Activated CD4-positive, alpha-beta T cell treated with anti-CD3 and anti-CD28 coated beads, Interleukin-10, Interleukin-2, amounts not matched to agents 100 ng/mL and 50 ng/mL, durations not matched to agents 16 hours and 8 hours (primary cell): ENCODE data around the gene UBE2N.

ENCODE experiments used
- DNase-seq: peaks from one replicate; pipeline ENCODE4 v3.0.0-alpha.2; 2020

The UBE2N gene, protein sequence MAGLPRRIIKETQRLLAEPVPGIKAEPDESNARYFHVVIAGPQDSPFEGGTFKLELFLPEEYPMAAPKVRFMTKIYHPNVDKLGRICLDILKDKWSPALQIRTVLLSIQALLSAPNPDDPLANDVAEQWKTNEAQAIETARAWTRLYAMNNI

DNA sequence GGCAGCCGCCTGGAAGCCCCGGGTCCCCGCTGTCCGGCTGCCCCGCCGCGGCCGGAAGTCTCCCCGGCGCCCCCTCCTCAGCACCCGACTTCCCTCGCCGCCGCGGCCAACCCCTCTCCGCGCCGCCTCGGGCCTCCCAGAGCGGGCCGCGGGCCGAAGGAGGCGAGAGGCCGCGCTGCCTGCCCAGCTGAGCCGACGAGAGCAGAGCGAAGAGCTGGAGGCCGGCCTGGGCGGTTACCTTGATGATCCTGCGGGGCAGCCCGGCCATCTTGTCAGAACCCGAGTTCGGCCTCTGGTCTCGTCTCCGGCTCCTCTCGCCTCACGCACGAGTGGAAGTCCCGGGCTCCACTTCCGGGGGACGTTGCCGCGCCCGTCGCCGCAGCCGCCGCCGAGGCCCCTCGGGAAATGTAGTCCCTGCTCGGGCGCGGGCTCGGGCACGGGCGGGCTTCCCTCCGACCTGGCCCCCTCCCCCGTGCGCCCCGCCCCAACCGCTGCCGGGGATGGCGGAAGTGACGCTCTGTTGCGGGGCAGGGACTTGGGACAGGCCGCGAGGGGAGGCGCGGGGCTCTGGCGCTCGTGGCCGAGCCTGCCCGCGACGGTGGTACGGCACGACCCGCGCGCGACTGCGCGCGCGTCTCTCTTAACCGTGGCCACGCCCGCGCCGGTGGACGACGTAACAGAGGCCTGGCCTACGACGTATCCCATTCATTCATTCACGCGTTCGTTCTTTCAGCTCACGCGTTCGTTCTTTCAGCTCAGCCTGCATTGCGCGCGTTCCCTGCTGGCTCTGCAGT lies at the start of gene UBE2N:
Gene UBE2N (minus strand): TSS at position 331 of the 794 bp plus-strand sequence. CDS start 63 bp downstream, at position 268.
- DNase-seq, result peak; percentile 98

DNA sequence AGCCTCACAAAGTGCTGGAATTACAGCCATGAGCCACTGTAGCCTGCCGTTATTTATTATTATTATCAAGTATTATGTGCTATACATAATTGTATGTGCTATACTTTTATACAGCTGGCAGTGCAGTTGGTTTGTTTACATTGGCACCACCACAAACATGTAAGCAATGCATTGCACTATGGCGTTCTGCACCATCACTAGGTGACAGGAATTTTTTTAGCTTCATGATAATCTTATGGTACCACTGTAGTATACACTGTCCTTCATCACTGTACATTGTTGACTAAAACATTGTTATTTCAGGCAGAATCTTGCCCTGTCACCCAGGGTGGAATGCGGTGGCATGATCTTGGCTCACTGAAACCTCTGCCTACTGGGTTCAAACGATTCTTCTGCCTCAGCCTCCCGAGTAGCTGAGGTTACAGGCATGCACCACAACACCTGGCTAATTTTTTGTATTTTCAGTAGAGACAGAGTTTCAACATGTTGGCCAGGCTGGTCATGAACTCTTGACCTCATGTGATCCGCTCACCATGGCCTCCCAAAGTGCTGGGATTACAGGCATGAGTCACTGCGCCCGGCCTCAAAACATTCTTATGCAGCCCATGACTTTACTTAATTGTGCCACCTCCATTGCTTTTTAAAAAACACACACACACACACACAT lies 42.7 kb upstream of the UBE2N start:
- DNase-seq, result no peak

DNA sequence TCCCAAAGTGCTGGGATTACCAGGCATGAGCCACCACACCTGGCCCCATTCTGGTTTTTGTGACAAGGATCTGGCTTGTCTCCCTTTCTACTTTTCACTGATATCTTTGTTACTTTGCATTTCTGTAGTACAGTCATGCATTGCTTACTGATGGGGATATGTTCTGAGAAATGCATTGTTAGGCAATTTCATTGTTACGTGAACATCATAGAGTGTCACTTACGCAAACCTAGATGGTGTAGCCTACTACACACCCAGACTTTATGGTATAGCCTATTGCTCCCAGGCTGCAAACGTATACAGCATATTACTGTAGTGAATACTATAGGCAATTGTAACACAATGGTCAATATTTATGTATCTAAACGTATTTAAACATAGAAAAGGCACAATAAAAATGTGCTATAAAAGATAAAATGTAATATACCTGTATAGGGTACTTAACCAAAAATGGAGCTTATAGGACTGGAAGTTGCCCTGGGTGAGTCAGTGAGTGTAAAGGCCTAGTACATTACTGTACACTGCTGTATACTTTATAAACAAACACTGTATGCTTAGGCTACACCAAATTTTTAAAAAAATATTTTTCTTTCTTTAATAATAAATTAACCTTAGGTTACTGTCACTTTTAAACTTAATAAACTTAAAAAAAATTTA lies 41.5 kb upstream of the UBE2N start:
- no peak for DNase-seq

DNA sequence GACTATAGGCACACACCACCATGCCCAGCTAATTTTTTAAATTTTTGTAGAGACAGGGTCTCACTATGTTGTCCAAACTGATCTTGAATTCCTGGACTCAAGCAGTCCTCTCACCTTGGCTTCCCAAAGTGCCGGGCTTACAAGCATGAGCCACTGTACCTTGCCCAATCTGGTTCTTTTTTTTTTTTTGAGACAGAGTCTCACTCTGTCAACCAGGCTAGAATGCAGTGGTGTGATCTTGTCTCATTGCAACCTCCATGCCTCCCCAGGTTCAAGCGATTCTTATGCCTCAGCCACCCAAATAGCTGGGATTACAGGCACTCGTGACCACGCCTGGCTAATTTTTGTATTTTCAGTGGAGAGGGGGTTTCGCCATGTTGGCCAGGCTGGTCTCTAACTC lies 41.0 kb upstream of the UBE2N start:
- no peak for DNase-seq

DNA sequence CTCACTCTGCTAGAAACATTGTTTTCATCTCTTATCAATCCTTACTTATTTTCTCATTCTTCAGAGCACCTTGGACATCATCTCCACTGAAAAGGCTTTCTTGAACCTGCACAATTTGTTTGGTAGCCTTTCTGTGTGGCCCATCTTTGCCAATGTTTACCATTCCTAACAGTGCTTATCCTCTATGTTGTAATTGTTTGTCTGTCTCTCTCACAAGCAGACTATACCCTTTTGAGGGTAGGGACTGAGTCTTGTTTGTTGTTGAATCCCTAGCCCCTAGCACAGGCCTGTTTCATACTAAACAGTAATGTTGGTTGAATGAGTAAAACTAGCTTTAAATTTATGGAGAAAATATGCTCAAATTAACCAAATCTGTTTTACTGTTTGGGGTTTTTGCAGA lies 34.8 kb upstream of the UBE2N start:
- DNase-seq, result no peak

DNA sequence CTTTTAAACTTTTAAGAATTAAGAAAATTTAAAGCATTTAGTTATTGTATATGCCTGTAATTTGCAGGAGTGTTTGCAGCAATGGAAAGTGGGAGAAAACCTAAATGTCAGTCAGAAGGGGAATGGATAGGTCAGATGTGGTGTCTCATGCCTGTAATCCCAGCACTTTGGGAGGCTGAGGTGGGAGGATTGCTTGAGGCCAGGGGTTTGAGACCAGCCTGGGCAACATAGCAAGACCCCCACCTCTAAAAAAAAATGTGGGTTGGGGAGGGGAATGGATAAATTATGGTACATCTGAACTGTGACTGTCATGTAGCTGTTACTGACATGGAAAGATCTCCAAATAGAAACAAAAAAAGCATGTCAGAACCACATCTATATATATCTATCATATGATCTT lies 27.6 kb upstream of the UBE2N start:
- DNase-seq, result no peak

DNA sequence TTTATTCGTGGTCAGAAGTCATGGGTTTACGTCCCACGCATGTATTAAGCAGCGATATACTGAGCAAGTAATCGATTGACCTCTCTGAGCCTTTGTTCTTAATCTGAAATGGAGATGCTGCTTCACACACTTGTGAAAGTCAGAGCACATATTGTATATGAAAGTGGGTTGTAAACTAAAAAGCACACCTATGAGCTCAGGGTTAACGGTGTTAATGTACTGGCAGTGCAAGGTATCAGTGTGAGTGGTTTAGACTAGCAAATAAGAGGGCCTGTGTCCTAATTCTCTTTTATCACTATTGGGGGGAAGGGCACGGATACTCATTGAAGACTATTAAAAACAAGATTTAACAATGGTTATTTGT lies 26.2 kb upstream of the UBE2N start:
- DNase-seq, result peak; percentile 12

DNA sequence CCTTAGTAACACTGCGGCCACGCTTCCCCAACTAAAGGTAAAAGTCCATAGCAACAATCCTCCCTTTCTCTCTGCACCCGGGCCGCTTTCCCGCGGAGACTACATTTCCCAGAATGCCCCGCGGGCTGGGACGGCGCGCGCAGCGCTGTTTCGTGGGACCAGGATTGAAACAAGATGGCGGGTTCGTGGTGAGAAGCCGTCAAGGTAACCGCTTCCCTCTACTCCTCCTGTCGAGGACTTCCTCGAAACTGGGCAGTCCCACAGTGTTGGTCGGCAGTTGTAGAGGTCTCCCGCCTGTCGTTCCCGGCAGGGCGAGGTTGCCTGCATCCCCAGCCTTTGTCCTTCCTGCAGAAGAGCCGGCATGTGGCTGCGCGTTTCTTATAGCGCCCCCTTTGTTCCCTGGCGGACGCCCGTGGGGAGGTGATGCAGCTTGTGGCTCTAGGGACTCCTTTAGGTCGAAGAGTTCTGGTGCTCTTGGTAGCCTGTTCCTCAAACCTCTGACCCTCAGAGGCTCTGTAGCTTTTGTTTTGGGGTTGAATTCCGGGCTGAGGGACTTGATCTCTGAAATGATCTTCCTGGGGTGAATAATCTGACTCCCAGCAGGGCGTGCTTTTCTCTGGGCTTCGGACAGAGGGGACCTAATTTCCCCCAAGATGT lies 25.7 kb upstream of the UBE2N start, which contains the start of gene MRPL42:
Gene MRPL42 (plus strand): TSS at position 164 of the 657 bp plus-strand sequence. CDS start 1,772 bp downstream, outside the sequence.
- DNase-seq, result peak; percentile 94

DNA sequence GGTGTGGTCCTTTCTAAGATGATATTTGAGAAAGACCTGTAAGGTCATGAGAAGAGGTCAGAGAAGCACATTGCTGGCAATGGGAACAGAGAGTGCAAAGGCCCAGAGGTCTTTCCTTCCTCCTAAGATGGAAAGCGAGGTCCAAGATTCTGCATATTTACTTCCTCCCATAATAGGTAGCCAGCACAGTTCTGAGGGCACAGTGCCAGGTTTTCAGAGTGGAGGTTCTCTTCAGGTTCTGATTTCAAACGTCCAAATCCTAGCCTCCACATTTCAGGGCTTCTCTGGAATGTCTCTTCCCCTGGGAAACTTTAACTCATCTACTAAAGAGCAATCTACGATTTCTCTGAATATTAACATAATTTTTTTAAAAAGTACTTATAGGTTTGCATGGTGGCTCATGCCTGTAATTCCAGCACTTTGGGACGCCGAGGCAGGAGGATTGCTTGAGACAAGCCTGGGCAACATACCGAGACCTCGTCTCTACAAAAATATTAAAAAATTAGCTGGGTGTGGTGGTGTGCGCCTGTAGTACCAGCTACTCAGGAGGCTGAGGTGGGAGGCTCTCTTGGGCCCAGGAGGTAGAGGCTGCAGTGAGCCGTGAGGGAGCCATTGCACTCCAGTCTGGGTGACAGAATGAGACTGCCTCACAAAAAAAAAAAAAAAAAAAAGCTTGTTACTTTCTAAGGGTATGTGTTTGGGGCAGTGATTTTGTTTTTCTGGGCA lies 25.0 kb upstream of the UBE2N start:
- DNase-seq, result no peak

DNA sequence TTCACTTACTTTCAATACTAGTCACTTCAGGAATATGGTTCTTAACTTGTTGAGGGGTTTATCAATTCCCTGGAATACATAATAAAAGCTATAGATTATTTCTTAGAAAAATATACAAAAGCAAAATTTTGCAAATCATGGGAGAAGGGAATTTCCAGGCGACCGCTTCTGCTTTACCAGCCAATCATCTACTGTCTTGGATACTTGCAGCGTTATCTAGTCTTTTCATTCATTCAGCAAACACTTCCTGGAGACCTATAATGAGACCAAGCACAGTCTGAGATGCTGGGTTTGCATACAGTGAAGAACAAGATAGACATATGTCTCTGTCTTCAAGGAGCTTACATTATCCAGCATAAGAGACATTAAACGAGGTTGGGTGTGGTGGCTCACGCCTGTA lies 24.1 kb upstream of the UBE2N start:
- no peak for DNase-seq

DNA sequence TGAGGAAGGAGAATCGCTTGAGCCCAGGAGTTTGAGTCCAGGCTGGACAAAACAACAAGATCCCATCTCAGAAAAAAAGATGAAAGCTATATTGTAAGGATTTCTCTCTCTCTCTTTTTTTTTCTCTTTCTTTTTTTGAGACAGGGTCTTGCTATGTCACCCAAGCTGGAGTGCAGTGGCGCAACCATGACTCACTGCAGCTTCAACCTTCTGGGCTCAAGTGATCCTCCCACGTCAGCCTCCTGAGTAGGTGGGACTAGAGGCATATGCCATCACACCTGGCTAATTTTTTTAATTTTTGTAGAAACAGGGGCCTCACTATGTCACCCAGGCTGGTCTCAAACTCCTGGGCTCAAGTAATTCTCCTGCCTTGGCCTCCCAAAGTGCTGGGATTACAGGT lies 19.8 kb upstream of the UBE2N start:
- no peak for DNase-seq

DNA sequence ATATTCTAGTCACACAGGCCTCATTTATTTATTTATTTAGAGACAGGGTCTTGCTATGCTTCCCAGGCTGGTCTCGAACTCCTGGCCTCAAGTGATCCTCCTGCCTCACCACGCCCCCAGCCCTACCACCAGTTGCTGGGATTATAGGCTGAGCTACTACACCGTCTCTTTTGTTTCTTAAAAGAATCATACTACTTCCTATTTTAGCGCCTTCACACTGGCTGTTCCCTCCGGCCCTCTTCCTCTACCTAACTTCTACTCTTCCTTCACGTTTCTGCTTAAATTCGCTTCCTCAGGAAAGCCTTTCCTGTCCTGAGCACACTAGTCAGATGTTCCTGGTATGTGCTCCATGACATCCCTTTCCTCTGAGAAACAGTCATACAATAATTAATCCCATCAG lies 19.2 kb upstream of the UBE2N start:
- DNase-seq, result no peak

DNA sequence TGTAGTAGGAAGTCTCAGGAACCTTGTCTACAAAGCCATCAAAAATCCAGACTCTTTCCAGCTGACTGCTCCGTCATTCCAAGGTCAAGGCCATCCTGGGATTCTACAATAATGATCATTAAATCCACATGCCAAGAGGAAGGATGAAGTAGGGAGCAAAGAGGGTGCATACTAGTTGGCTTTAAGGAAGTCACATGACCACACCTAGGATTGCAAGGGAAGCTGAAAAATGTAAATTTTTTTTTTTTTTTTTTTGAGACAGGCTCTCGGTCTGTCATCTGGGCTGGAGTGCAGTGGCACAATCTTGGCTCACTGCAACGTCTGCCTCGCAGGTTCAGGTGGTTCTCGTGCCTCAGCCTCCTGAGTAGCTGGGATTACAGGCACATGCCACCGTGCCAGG lies 18.3 kb upstream of the UBE2N start:
- DNase-seq, result no peak

DNA sequence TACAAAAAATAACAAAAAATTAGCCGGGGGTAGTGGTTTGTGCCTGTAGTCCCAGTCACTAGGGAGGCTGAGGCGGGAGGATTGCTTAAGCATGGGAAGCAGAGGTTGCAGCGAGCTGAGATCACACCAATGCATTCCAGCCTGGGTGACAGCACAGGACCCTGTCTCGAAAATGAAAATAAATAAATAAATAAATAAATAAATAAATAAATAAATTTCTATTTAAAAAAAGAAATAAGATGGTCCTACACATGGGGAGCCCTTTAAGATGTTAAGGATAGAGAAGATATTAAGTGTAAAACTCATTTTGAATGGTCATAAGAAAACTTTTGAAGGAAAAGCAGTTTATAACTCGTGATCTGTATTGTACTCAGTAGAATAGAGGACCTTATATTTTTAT lies 17.4 kb upstream of the UBE2N start:
- DNase-seq, result no peak

DNA sequence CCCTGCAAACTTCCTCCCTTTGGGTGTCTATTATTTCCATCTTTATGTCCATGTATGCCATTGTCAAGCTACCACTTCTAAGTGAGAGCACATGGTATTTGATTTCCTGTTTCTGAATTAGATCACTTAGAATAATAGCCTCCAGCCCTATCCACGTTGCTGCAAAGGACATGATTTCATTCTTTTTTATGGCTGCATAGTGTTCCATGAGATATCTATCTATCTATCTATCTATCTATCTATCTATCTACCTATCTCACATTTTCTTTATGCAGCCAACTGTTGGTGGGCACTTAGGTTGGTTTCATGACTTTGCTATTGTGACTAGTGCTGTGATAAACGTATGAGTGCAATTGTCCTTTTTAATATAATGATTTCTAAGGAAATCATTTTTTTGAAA lies 14.3 kb upstream of the UBE2N start:
- no peak for DNase-seq

DNA sequence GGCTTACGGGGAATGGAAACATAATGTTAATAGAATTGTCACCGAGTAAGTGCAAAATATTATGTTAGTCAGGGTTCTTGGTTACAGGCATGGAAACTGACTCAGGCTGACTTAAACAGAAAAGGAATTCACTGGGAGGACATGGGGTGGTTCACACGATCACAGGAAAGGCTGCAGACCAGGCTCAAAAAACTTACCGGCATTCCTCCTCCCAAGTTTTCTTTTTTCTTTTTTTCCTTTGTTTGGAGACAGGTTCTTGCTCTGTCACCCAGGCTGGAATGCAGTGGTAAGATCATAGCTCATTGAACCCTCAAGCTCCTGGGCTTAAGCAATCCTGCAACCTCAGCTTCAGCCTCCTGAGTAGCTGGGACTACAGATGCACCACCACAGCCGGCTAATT lies 11.9 kb upstream of the UBE2N start:
- no peak for DNase-seq

DNA sequence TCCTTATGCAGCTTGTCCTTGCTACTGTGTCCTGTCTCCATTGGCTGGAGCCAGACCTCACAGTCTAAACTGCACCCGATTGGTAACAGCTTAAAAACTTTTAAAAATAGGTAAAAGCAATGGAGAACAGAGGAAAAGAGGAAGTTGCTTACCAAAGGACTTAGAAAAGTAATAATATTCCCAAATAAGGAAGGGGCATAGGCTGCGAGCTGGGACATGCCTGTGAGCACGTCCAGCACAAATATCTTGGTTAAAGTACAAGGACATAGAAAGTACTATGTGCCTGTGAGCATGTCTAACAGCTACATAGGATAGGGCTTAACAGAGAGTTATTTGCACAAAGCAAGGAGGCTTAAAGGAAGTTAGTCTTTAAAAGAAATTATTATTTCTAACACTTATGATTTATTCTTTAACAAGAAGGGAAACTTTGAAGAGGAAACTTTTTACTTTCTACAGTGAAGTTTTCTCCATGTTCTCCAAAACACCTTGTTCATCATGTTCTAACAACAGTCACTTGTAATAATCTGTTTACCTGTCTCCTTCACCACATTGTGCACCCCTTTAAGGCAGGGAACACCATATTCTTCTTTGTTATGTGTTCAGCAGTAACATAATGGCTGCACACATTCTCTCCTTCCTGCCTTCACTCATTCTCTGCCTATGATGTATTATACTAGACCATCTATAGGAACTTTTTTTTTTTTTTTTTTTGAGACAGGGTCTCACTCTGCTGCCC lies 9.8 kb upstream of the UBE2N start:
- no peak for DNase-seq

DNA sequence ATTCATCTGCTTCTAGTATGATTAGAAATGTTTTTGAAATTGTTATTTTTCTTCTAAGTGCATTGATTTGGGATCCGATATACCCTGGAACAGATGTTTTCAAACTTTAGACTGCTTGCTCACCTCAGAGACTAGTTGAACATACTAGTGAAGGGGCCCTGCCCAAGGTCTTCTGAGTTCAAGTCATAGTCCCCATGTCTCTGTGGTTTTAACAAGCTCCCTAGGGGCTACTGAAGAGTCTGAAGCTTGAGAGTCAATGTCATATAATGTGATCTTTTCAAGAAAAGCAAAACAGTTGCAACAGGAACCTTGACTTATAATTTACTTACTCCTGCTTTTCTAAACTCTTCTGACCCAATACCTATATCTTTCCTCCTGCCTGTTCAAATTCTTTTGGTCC lies 7.5 kb upstream of the UBE2N start:
- no peak for DNase-seq

DNA sequence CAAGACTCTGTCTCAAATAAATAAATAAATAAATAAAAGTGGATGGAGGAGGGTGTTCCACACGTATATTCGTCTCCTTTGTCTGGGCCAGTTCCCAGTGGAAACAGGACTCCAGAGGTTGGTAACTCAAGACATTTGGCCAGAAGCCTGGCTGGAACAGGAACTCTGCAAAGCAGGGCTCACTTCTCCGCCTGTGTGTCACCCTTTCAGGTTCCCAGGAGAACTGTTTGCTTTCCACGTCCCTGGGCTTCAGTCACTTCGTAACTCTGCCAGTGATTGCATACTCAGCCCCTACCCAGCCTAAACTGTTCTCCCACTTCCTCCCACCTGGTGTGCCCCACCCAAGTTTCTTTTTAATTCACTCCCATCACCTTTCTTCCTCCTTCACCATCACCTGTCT lies 7.0 kb upstream of the UBE2N start:
- no peak for DNase-seq

DNA sequence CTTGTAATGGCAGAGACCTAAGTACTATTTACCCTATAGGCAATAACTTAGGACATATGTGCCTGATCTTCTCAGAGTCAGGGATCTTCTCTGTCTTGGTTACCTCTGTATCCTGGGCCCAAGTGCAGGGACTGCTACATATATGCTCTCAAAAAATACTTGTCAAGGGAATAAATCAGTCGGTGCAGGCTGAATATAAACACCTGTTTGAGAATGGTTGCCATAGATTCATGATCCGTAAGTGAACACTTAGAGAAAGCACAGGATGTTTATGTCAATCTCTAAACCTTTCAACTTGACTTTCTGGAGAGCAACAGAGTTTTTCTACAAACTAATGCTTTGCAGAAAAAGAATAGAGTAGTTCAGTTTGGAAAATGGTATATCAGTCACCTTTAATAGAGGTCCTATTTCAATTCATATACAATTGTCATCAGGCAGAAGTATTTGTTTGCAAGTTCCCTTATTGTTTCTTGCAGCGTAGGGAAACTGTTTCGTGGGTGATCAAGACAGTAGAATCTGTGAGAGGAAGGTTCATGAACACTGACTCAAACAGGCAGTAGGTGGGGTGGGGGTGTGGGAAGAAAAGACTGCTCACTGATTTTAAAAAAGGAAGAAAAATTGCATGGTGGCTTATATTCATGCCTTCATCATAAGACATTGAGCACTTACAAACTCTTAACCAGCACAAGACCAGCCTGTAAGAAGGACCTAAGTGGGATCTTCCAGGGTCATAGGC lies 6.0 kb upstream of the UBE2N start:
- no peak for DNase-seq

DNA sequence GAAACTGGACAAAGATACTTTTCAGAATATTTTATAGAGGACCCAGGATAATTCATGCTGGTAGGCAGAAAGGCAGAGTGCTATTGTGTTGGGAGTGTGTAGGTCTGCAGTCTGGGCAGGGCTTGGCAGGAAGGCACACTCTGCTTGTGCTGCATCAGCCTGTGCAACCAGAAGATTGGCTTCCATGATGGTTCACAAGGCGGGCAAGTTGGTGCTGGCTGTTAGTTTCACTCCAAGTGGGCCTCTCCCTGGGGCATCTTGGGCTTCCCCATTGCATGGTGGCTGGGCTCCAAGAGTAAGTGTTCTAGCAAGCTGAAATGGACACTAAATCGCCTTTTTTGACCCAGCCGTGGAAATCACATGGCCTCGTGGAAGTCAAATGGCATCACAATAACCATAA lies 1.8 kb upstream of the UBE2N start:
- no peak for DNase-seq
